Central memory CD4-positive, alpha-beta T cell (primary cell): ENCODE measurements around the gene GSAP.

Experiments
- DNase-seq: peaks from one replicate; pipeline ENCODE4 v3.0.0; 2022

GSAP gene

DNA sequence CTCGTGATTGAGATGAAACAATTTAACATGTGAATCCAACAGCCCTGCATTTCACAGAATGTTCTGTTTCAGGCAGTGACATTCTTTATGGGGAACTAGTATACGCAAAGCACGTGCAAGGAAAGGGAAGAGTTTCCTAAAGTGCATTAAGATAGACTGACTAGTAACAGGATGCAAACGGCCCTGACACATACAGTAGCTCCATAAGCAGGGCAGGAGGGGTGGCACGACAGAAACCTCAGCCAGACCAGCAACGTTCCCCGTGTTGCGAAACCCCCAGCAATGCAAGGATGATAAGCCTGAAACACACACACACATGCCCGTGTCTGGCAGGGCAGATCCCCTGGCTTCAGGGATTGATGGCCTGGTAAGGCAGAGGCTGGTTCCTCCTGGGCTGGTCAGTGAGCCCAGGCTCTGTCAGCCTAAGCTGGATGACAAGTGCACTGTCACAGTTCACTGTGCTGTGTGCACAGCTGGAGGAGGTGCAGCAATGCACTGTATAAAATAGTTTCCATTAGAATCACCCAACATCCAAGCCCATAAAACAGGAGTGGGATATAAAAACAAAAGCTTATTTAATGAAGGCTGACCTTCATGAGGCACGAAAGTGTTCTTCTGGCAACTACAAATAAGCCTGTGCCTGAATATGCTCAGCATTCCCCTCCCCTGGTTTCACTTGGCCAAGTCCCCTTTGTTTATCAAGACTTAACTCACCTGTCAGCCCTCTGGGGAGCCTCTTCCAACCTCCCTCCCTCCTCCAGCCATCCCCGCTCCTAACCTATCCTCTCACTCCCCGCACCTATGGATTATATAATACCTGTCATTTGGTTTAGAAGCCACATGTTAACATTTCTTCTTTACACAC lies 88.8 kb downstream of the GSAP start:
- no peak for DNase-seq

DNA sequence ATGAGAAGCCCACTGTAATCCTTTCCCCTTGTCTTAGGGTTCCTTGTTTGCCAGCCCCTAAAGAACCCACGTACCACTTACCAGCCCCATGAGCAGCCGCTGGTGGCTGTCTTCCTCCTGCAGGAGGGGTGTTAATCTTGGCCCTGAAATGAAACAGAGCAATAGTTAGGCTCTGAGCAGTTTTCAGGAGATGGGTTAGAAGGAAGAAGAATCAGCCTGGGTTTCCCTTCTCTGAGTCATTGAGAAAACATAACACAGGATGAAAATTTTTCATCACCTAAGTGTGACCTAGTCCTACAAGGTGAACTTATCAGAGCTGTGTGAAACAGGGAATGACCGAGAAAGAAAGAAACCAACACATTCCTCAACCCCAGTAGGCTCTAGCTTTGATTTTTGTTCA lies 90.0 kb downstream of the GSAP start:
- no peak for DNase-seq

DNA sequence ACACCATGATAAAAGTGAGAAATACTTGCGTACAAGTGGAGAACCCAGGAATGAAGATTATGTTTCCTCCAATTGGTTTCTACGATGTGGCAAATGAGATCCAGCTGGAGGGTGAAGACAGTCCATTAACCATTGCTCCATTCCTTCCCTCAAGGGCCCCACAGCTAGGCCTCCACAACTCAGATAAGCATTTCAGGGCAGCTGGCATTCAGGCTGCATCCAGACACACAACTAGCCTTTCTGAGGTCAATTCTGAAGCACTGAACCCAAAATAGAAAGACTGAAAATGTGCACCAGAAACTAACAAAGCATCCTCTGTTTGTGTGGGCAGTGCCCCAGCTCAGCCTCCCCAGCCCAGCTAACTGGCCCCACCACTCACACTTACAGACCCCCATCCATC lies 94.8 kb downstream of the GSAP start:
- no peak for DNase-seq

DNA sequence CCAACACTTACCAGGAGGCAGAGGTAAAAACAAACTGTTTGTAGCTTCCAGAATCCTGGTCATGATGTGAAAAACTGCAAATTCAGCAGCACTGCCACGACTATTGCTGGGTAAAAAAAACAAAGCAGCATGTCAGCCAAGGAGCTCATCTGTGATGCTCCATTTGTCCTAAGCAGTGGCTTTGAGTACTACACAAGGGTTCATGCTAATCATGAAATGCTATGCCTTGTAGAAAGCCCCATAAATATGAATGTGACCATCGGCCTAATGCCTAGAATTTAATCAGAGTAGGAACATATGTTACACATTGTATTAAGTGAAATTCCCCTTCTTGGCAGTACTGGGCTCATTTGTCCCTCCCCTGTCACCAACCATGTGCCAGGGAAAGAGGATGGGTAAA lies 95.4 kb downstream of the GSAP start:
- DNase-seq: no peak

DNA sequence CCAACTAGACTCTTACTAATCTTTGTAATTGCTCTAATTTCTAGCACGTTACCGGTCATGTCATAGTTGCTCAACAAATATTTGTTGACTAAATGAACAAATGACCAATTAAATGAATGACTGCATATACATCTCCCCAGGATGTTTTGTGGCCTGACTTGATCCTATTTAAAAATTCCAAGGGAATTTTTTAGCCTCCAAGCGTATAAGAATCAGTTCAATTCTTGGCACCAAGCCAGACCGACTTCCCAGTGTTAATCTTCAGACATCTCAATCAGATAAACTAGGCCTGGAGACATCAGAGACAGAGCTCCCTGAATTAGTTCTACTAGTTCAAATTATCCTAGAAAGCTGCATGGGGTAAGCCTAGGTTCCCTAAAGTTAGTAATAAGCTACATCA lies 96.0 kb downstream of the GSAP start:
- no peak for DNase-seq

DNA sequence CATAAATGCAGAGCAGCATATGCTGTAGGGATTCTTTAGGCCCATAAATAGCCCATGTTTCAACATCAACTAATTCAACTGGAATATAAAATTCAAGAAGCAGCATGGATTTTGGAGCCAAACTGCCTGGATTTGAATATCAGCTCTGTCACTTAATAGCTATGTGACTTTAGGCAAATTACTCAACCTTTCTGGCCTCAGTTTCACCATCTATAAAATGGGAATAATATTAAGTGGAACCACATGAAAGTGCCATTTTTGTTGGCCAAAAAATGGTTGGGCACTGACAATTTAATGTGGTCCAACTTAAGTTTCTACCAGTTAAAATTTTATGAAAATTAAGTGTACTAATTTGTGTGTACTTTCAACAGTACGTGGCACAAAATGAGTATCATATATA lies 98.1 kb downstream of the GSAP start:
- no peak for DNase-seq

DNA sequence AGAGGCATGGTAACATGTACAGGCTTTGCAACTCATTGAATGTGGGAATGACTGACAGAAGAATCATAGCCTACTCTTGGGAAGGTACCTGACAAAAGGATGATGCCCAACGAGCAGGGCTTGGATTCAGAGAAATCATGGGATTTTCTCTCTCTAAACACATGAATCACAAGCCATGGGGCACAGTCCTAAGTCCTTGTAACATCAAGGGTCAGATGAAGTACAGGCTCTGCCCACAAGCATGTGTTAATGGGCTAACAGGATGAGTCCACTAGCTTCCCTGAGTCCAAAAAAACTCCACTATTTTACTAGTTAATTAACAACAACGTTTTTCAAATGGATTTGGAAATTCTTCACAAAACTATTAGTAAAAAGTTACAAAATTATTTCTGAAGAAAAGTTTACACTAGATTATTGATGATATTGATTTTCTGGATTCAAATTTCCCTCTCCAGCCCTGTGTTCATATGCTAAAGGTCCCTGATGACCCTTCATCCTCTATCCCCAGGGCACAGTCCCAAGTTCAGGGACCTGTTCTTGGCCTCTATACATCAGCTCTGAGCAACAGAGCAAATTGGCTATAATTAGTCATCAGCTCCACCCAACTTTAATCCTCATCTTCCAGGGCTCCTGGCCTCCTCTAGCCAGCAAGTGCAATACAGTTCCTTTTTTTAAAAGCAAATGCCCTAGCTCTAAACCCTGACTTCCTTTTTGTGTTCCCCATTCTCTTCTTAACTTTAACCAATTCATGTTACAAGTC lies 99.8 kb downstream of the GSAP start:
- no peak for DNase-seq

DNA sequence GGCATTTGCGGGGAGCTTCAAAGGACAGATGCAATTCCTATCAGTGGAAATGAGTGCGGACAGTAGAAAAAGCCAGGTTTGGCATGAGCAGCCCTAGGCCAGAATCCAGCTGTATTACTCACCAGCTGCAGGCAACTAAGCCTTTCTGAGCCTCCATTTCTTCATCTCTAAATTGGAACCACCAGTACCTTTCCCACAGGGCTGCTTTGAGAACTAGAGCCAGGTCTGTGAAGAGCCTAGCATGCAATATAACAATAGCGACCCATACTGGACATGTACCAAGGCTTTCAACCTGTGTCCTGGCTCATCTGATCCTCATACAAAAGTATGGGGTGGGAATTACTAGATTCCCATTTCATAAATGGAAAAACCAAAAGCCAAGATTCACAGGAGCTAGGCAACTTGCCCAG lies 101.0 kb downstream of the GSAP start:
- no peak for DNase-seq

DNA sequence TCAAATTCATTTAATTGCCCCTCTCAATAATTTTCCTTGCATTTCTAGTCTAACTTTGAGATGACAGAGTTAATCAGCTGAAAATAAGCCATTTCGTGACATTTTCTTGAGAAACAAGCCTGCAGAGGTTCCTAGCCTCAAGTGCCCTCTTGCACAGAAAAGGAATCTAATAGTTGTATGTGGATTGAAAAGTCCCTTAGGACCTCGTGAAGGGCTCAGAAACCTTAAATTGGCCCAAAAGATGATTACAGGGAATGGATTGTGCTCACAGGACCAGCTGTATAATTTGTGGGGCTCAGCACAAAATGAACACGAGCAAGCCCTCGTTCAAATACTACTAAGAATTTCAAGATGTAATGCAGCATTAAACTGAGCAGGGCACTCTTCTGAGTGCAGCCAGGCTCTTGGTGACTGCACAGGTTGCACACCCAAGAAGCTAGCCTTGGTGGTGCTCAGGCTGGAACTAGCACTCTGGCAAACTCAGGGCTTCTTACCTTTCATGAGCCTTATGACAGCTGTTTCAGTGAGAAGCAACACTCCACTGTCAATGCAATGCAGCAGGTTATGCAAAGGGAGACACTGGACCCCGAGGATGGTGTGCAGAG lies 102.2 kb downstream of the GSAP start:
- DNase-seq: no peak

DNA sequence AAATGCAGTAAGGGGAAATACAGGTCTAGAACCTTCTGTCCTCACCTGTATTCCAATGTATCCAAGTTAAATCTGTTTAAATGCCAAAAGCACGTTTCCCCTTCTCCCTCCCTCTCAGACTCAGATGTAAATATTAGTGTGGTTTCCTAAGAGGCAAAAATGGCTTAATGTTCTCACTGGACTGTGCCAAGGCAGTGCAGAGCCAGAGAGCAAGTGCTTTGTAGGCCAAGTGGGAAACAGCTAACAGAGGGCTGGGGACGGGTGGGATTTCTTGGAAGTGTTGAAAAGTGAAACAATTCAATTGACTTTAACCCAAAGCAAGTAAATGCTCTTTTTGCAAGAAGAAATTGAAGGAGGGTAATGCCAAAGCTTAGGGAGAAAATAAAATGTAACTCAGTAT lies 103.1 kb downstream of the GSAP start:
- DNase-seq: no peak

DNA sequence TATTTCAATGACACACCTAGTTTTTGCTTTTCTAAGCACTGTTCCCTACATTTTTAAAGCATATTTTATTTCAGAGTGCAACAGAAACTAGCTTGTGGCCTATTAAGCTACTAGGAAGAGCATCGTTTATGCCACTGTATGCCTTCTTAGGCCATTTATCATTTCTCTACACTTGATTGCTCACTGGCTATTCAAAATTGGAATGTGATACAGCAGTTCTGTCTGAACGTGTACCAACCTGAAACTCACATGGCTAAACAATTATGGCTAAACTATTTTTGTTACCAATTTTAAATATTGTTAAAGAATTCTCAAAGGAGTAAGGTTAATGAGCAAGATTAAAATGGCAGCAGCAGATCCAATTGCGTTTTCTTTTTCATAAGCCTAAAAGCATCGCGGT lies 105.2 kb downstream of the GSAP start:
- DNase-seq: no peak

DNA sequence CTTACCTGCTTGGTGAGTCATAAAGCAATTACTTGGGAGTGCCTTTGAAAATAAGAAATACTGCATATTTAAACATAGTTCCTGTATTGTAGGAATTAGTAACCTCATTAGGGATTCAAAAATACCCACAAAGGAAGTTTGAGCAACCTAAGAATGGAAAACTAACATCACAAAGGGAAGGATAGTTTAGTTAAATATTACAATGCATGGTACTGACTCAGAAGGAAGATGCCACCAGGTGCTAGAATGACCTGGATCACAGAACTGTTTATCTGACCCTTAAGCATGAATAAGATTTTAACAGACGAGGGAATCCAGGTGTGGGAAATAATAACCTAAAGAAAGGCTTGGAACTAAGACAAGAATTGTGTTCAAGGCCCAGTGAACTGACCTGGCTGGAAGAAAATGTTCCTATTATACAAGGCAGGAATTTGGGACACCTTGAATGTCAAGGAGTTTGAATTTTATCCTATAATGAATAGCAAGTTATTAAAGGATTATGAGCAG lies 106.4 kb downstream of the GSAP start:
- no peak for DNase-seq

DNA sequence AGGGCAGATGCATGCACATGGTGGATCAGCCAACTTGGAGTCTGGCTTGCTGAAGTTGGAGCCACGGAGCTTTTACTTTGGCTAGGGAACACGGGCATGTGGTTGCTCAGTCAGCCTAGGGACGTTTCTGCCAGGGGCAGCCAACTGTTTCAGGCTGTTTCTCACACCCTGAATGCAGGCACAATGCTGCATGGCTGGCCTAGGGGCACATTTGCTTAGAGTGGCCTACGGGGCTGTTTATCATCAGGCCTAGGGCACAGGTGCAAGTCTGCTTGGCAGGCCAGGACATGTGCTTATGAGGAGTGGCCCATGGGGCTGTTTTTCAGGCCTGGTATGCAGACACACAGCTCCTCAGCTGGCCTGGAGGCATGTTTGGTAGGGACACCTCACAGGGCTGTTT lies 107.4 kb downstream of the GSAP start:
- DNase-seq: no peak

DNA sequence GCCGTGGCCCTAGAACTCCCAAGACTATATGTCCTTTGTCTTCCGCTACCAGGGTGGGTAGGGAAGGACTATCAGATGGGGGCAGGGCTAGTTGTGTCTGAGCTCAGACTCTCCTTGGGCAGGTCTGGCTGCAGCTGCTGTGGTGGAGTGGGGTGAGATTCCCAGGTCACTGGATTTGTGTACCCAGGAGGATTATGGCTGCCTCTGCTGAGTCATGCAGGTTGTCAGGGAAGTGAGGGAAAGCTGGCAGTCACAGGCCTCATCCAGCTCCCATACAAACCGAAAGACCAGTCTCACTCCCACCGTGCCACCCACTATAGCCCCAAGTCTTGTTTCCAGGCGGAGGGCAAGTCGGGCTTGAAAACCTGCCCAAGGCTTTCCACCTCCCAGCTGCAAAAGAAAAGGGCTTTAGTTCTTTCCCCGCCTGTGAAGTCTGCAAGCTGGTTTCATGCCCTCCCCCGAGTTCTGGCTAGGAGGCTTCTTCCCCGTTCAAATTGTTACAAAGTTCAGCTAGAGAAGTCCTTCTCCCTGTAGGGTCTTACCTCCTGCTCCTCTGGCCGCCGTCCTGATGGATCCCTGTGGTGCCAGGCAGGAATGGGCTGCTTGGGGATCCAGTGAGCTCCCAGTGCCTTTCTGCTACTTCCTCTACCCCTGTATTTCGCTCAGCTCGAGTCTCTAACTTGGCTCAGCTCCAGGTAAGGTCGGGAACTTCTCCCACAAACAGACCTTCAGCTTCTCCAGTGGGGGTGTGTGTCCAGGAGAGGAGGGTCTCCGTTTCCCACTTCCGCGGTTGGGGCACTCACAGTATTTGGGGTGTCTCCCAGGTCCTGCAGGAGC lies 109.7 kb downstream of the GSAP start:
- DNase-seq: no peak

DNA sequence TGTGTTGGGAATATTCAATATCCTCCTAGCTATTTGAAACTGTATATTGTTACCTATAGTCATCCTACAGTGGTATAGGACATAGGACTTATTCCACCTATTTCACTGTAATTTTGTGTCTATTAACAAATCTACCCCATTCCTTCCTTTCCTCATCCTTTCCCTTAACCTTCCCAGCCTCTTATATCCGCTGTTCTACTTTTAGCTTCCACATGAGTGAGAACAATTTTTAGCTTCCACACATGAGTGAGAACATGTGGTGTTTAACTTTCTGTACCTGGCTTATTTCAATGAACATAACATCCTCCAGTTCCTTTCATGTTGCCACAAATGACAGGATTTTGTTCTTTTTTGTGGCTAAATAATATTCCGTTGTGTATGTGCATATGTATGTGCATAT lies 120.6 kb downstream of the GSAP start:
- no peak for DNase-seq

DNA sequence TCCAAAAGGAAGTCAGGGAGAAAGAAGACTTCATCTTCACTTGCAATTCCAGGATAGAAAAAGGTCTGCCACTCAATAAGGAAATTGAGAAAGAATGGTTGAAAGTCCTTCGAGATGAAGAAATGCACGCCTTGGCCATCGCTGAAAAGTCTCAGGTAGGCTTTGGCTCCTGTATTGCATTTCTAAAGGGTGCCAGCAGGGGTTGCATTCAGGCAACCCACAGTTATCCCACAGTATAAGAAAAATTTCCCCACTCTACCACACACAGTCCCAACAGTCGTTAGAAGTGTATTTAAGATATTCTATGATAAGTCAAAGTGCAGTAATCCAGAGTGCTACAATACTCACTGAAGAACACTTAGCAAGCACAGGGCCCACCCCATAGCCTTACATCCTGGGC lies 123.1 kb downstream of the GSAP start:
- no peak for DNase-seq

DNA sequence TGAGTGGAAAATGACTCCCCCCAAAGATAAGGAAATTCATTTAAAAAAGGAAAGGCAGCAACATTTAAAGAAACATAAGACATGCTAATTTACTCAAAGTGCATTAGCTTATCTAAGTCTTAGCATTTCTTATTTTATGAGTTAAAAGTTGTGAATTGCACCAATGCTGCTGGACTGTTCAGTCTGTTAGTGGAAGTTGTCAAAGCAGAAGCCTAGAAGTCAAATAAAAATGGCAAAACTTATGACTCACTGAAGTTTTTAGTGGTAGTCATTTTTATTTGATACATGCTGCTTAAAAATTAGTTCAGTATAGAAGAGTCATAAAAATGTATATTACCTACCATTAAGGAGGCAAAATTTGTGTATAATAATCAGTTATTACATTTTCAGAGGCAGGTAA lies 125.7 kb downstream of the GSAP start:
- no peak for DNase-seq

DNA sequence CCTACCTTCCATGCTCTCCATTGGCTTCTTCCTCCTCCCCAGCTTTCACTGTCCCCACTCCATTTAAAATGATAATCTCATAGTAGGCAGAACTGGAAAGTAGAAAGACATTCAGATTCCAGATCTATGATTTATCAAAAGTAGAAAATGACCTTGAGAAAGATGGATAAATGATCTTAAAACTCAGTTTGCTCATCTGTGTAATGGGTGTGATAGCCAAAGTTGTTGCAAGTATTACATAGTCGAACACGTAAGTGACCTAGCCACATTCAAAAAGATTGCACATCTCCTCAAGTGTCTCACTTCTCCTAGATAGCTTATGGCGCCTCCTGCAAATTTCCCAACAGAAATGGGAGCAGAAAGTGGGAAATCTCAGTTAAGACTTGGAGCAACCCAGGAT lies 126.8 kb downstream of the GSAP start:
- DNase-seq: no peak

DNA sequence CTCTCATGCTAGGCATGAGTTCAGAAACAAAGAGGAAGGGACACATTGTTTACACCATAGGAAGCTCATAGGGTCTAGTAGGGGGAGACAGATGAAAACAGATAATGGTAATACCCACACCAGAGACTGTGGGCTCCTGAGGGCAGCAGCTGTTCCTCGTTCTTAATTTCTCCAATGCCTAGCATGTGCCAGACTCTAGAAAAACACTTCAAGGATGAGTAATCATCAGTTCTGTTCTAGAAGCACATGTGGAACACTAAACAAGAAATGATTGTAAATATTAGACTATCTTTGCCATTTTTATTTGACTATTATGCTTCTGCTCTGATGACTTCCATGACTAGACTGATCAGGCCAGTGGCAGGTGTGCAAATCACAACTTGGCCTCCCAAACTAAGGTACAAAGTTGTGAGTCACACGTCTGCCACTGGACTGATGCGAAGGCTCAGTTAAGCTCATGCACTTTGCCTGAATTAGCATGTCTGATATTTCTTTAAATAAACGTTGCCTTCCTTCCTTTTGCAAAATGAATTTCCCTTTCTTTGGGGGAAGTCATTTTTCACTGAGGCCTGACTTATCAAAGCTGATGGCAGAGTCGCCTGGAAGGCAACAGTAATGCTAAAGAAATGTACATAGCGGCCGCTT lies 127.4 kb downstream of the GSAP start:
- no peak for DNase-seq

DNA sequence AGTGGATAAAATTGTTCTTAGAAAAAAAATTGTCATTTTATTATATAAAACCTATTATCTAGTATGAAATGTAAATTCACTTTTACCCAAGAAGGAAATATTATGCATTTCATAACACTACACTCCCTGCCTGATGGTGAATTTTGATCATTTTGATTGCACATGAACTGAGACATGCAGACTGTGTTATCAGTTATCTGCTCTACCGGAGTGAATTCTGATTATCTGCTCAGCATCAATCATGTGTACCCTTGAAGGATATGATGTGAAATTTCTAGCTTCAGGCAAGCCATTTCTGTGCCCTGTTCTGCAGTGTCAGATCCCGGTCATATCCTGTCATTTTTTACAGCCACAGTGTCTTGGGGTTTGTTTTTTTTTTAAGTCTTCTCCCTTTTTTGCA lies 131.5 kb downstream of the GSAP start:
- DNase-seq: no peak

DNA sequence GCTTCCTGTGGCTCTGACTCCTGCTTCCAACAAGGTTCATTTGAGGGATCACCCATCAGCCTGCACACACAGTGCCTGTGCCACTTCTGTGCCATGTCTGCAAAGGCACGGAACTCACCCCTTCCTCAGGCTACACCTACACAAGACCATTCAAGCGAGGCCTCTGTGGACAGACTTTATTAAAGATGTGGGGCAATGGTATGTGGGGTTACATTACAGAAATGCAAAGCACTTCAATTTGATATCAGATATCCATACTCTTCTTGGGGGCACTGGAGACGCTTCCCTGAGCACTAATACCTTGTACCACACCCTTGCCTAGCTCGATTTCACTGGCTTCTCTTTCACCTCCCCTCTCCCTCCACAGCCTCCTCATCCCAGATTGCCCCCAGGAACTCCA lies 132.1 kb downstream of the GSAP start:
- DNase-seq: no peak

DNA sequence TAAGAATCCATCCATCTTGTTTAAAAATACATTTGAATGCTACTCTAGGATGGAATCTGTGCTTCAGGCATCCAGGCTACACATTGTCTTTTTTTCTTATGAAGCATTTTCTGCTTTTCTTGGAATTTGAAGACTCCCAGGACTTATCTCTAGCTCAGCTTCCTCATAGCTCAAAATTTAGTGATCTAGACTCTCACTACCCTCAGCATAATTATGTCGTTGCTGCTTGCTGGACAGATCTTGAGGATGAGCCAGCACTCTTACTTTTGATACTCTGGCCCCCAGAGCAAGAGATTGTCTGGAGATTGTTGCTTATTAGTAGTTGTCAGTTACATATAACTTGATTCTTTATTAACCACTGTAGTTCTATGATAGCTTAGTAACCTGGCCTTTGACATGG lies 133.3 kb downstream of the GSAP start:
- DNase-seq: no peak
